GM19328 (cell line): Measurements from ENCODE around the gene AHSG.
"Not testable (repeated sequence)": the region's sequence is repeated elsewhere in the genome, so short reads cannot be mapped to it uniquely, and the experiment has no call there.

Source experiments
- ATAC-seq: cut with Tn5 transposase; IDR thresholded peaks from one replicate; pipeline ENCODE4 v1.9.1; 2021; ENCODE audit warnings: mild to moderate bottlenecking, moderate library complexity; ENCODE audit not compliant: unreplicated experiment

AHSG gene

DNA sequence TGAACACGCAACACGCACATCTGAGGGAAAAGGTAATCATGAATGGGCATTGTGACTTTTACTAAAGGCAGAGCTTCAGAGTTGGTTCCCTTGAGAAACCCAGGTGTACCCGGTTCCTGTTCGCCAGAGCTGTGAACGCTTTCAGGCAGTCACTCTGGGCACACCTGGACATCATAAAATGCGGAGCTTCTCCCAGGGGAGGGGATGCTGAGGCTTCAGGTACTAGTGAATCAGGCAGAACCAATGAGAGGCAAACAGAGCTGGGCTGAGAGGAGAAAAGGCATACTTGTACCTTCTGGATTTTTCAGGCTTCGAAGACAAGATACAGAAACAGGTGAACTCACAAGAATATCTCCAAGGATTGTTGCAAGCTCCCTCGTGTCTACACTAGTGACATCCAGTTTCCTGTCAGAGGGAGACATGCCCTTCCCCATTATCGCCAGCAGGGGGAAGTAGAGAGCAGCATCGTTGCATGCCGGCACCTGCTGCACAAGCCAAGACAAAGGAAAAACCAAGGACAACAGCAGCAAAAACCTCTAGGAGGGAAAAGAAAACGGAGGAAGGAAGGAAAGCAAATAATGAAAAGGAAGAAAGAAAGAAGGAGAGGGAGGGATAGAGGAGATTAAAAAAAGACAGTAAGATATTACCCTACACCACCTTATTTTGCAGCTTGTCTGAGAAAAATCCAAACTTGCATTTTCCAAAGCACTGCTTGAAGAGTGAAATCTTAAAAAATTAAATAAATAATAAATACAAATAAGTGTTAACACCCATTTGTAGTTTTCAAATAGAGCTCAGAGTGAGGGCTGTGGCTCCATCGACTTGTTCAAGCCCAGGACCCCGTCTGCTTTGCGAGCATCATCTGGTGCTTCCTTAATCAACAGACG lies 2.0 kb downstream of the AHSG start:
- no peak for ATAC-seq

DNA sequence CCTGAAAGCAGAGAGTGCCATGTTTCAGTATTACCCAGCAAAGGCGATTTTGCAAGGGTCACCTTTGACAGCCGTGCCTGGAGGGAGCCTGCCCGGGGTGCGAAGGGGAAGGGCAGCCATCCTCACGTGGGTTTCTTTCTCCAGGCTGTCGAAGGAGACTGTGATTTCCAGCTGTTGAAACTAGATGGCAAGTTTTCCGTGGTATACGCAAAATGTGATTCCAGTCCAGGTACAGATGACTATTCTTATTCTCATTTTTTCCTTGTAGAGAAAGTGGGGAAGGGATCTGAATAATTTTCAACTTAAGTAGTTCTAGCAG lies 3.4 kb downstream of the AHSG start:
- no peak for ATAC-seq

DNA sequence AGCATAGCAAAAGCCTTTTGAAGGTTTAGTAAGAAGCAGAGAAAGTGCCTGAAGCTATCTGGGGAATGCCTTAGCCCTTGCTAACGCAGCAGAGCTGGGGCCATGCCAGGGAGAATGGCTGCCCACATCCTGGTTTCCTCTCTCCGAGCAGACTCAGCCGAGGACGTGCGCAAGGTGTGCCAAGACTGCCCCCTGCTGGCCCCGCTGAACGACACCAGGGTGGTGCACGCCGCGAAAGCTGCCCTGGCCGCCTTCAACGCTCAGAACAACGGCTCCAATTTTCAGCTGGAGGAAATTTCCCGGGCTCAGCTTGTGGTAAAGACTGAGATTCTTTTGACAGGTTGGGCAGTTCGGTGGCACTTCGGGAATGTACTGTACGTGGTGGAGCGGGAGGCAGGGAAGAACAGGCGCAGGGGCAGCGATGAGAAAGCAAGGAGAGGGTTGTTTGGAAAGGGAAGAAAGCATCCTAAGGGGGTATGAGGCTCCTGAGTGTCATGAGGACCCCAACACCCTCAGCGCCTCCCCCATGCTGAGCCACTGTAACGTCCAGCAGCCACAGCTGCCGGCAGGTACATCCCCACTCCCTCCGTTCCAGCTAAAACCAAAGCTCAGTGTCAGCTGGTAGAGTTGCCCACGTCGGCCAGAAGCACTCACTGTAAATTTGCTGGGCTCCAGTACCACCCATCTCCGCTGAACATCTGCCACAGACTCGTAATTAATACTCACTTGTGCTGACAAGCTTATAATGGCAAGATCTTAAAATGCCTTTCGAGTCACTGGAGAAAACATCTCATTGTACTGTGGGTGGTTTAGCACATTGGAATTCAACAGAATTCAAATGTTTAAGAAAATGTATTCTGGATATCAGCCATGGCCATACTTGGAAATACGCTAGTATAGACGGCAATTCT lies 4.4 kb downstream of the AHSG start:
- peak; percentile 75 for ATAC-seq

DNA sequence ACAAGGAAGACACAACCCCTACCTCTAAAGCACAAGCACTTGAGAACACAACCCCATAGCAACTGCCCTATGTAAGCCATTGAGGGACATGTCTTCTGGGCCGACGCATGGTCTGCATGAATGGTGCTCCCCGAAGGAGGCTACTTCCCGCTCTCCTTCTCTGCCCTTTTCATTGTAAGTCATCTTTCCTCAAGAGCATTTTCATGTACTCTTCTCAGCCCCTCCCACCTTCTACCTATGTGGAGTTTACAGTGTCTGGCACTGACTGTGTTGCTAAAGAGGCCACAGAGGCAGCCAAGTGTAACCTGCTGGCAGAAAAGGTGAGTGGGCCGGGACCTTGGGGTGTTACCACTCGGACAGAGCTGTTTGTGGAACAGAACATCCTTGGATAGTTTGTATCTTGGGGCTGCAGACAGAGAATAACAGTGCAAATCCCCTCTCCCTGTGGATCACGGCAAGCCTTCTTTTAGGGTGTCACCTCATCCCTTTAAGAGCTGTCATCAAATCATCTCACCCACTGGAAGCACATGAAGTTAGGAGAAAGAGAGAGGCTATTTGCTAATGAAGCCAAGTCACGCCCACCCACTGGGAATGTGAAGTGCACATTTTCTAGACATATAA lies 5.6 kb downstream of the AHSG start:
- no peak for ATAC-seq

DNA sequence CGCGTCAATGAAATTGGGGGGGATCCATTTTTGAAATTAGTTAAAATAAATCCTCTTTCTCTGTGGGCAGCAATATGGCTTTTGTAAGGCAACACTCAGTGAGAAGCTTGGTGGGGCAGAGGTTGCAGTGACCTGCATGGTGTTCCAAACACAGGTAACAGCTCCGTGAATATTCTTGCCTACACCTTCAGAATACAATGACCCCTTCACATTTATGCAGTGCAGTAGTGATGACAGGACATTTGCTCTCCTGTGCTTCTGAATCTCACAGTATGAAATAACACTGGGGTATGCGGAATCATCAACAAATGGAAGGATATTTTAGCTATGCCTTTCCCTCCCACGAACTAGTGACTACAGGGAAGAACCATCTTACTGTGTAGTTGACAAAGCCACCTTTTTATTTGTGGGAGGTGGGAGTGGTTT lies 6.9 kb downstream of the AHSG start:
- ATAC-seq, result no peak

DNA sequence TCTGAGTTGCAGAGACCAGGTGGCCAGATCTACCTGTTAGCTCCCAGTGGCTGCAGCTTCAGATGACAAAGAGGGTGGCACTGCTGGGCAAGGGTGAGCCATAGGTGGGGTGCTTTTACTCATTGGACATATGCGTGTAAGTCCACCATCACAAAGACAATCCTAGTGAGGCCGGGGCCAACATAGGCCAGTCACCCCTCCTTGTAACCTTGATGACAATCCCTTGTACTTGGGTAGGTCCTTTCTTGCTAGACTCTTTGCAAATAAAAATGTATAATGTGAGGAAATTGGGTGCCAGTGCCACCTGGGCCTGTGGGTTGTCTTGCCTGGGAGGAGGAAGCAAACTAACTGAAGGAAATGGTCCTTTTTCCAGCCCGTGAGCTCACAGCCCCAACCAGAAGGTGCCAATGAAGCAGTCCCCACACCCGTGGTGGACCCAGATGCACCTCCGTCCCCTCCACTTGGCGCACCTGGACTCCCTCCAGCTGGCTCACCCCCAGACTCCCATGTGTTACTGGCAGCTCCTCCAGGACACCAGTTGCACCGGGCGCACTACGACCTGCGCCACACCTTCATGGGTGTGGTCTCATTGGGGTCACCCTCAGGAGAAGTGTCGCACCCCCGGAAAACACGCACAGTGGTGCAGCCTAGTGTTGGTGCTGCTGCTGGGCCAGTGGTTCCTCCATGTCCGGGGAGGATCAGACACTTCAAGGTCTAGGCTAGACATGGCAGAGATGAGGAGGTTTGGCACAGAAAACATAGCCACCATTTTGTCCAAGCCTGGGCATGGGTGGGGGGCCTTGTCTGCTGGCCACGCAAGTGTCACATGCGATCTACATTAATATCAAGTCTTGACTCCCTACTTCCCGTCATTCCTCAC lies 7.6 kb downstream of the AHSG start:
- no peak for ATAC-seq

DNA sequence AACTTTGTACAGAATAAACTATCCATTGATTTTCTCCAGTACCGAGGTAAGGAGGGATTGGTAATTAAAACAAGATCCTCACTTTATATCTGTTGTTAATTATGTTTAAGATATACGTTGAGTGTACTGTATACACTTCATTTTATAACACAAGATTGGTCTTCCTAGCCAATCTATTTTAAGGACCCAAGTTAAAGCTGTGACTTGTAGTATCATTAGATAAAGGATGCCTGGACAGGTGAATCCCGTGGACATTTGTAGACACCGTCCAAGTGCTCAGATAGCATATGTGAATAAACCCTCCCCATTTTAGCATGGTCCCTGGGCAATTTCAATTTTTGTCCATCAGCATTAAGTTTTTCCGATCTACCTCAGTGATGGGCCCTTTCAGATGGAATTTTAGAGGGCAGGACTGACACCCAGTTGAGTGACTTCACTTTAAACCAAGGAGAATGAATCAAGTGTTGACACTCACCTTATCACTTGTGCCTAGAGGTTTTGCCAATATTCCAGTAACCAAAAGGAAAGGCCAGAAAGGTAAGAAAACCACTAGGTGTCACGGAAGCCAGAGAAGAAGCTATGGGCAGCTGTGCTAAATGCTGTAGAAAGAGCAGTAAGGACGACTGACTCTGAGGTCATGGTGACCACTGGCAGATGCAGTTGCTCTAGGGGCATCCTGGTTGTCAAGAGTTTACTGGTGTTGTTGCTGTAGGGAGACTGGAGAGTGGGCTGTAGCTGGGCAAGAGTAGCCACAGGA lies 9.2 kb downstream of the AHSG start:
- ATAC-seq, result no peak

DNA sequence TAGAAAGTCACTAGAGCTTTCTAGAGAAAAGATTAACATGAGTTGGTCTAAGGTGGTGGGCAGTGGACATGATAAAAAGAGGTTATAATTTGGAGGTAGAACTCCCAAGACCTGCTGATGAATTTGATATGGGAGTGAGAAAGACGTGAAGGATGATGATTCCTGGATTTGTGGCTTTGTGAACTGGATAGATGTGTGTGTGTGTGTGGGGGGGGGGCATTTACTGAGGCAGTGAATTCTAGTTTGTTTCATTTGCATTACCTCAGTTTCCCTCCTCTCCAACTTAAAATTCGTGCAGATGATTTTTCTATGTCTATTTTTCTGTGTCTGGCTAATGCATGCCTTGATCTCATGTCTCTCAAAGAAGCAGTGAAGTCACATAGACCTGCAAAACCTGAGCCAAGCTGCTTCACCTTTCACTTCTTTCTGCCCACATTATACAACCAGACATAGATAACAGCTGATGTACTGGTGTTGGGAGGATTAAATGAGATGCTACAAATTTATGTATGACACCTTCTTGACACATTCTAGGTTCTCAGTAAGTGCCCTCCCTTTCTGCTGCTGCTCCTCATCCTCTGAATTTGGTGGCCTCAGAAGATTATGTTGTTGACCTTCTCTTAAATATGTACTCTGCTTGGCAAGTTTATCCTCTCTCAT lies 9.9 kb downstream of the AHSG start:
- no peak for ATAC-seq

DNA sequence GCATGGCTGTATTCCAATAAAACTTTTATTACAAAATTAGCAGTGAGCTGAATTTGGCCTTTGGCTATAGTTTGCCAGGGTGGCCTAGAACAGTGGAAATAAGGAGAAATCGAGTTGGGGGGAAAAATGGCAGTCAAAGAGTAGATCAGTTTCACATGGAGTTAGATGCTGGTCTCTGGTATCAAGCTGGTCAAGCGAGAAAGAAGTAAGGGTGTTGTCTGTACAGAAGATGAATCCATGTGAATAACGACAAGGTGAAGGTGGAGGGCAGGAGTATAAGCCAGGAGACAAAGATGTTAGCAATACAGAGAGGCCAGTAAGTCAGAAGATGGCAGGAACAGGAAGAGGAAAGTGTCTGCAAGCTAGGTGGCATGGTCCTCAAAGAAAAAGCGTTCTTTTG lies 11.7 kb downstream of the AHSG start:
- no peak for ATAC-seq

DNA sequence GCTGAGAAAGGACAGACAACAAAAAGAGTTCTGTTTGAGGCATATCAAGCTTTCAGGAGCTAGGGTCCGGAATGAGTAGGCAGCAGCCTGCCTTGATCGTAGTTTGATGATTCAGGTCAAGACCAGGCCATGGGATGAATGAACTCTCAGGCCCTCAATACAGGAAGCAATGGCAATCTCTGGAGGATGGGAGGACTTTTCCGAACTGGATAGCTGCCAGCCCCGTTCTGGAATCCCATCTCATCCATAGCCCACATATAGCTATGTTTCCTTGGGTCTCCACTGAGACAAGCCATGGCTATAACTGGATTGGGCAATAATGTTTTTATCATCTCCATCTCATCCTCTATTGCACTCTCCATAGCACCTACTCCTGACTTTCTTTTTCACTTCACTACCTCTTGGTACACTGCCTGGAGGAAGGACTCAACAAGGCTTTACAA lies 12.8 kb downstream of the AHSG start:
- ATAC-seq, result no peak

DNA sequence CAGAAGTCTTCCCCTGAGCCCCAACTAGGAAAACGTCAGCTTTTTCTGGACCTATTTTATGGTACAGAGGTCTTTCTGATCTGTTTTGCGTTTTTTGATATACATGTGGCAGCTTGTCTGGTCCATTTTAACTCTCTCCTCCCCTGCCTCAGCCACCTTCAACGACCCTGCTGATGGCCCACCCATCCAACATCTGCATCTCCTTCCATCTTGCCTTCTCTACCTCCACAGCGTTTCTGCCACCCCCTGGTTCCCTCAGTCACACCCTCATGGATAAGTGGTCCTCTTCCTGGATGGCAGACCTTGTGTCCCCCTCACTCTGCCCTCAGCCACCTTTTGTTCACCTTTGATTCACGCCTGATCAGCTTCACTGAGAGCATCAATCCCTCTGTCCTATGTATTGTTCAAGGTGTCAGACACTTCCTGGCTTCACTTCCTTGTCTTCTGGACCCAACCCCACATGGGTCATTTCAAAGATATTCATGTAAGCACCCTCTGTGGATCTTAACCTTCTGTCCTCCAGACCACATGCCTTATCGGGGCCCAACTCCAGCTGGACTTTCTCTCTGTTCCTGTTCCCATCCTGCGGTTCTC lies 13.5 kb downstream of the AHSG start:
- no peak for ATAC-seq

DNA sequence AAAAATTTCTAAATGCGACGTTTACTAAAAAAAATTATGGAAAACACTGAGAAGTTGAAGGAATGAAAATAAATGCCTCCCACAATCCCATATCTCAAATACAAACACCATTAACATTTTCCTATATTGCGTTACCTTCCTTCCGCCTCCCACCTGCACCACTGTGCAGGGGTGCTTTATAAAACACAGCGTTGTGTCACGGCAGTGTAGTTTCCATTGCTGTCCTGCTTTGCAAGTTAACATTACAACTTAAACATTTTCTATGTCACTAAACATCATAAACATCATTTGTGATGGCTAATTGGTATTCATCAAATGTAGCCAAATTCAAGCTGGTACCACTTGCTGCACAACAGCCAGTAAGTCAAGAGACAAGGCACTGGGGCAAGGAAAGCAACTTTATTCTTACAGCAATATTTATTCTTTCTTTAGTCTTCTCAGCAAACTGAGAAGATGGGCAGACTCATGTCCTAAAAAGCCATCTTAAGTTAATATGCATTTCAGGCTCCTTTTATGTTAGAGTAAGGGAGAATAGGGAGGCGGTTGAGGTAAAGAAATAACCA lies 15.1 kb downstream of the AHSG start:
- ATAC-seq, result no peak

DNA sequence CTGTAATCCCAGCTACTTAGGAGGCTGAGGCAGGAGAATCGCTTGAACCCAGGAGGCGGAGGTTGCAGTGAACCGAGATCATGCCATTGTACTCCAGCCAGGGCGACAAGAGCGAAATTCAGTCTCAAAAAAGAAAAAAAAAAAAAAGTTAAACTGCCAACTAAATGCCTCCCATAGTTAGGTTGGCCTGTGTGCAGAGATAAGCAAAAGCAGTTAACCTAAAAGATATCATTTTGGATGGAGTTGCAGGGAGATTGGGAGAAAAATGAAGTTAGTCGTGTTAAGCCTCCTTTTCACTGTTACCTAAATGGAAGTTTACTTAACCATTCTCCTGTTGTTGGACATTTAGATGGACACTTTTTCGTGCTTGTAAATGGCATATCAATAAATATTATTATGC lies 15.9 kb downstream of the AHSG start:
- ATAC-seq, result no peak

DNA sequence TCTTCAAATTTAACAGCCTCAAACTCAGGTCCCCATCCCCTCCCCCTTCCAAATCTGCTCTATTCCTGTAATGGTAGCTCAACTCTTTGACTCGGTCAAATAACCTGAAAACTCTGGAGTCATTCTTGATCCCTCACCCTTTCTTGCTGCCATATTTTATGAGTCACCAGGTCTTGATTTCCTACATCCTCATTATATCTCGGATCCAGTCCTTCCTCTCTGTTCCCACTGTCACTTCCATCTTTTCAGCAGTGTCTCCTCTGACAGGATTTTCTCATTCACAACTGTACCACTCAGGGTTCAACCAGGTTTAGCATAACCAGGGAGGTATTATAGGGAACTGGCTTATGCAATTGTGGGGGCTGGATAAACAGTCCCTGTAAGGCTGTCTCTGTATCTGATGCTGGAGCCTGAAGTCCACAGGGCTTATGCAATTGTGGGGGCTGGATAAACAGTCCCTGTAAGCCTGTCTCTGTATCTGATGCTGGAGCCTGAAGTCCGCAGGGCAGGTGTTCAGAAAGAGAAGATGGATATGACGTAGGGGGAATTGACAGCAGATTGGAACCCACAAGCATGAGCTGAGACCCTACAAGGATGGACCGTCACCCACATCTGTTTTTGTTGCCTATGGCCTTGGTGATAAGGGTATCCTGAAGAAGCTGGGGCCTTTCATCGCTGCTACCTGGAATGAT lies 18.2 kb downstream of the AHSG start:
- ATAC-seq, result no peak

DNA sequence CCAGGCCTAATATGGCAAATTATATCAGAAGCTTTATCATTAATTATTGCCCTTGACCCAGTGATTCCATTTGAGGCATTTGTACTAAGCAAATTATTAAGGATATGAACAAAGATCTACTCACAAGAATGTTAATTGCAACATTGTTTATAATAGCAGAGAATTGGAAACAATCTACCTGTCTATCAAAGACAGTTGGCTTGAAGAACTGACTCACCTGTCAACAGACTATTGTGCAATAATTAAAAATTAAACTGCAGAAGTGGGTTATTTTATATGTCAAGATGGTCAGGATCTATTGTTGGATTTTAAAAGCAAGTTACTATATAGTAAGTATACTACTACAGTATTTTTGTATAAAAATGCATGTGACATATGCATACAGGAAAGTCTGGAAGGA lies 20.6 kb downstream of the AHSG start:
- no peak for ATAC-seq

DNA sequence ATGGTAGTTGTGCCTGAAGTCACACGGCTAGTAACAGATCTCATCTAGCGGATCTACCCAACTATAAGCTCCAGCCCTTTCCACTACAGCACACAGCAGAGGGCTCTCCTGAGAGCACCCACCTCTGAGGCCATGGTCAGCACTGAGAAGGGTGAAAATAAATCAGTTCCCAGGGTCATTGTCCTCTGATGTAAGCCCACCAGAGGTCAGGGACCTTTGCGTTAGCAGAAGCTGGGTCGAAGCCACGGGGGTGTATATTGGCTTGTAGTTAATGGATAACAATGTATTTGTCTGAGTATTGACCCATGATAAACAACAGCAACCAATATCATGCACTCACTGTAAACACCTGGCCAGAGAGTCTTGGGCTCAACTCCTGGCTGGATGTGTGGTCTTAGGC lies 21.3 kb downstream of the AHSG start:
- ATAC-seq, result not testable (repeated sequence)

DNA sequence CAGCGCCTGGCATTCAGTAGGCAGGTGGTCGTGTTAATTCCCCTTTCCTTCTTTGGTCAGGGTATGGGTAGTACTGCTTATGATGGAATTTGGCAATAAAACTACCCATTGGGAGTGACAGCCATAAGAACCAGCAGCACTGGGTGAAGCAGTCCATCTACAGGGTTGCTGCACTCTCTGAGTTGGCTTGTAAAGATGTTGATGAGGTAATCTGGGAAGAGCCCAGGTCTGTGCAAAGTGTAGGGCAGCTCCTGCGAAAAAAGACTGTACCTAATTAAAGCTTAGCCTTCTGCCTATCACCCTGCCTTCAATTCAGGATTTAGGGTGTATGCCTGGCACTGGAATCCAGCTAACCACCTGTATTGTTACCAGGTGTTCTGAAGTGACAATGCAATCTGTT lies 22.7 kb downstream of the AHSG start:
- no peak for ATAC-seq

DNA sequence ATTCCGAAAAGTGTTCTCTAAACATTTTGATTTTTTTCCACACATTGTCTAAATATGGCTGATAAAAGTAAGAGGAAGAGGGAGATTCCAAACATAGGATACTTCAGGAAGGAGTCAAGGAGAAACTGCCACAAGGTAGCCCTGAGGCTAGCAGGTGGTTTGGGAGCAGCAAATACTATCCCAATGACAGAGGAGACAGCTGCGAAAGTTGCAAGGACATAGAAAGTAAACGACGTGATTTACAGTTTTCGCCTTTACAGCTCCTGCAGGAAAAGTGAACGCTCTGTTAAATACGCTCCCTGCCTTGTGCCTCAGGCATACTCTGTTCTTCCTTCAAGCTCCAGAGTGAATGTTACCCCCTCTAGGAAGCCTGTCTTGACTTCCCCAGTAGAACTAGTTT lies 23.7 kb downstream of the AHSG start:
- ATAC-seq, result no peak
